Common myeloid progenitor, CD34-positive (primary cell): ENCODE measurements around the gene SCAI.
A peak's percentile ranks its signal among the peaks of the same experiment; 100 is the strongest.
"Not testable (repeated sequence)": the region's sequence is repeated elsewhere in the genome, so short reads cannot be mapped to it uniquely, and the experiment has no call there.

Experiments
- CTCF ChIA-PET: fragments of 350-600 bp; sonication (Branson Sonifier 250); formaldehyde crosslinking; loops from one replicate; lab custom pipeline; 2021; ENCODE audit warnings: antibody characterized with exemption; lab: Charles Lee
- POLR2A ChIA-PET: fragments of 350-600 bp; sonication (Branson Sonifier 250); formaldehyde crosslinking; loops from one replicate; lab custom pipeline; 2021; ENCODE audit warnings: antibody characterized with exemption; lab: Charles Lee
- DNase-seq, 3 donors: peaks; one replicate each; pipeline versions ENCODE4 v3.0.0 to v3.0.0-alpha.2; 2013
- H3K27ac ChIP-seq, 2 experiments: 1 replicate in 1 of 2; 2 replicates in 1 of 2; pipeline ENCODE4 v1.7.0; 2013; ENCODE audit warnings: inconsistent platforms in 2 of 2, low read length in 2 of 2, mild to moderate bottlenecking in 2 of 2, low read depth in 1 of 2, moderate library complexity in 1 of 2; ENCODE audit not compliant: severe bottlenecking in 2 of 2, insufficient read depth in 1 of 2, poor library complexity in 1 of 2
- H3K27me3 ChIP-seq, 5 experiments: replicated peaks in 2 of 5; 1 replicate in 3 of 5; 2 replicates in 2 of 5; pipeline versions ENCODE4 v1.6.1 to v1.7.0; 2013; ENCODE audit warnings: low read length in 4 of 5, mild to moderate bottlenecking in 2 of 5, moderate library complexity in 2 of 5, inconsistent platforms in 1 of 5; ENCODE audit not compliant: insufficient read depth in 5 of 5, control insufficient read depth in 4 of 5
- H3K36me3 ChIP-seq, 4 experiments: 1 replicate in 2 of 4; 2 replicates in 2 of 4; pipeline versions ENCODE4 v1.6.1 to v1.7.0; 2013; ENCODE audit warnings: low read length in 3 of 4, control low read depth in 1 of 4, mild to moderate bottlenecking in 1 of 4; ENCODE audit not compliant: control insufficient read depth in 4 of 4, insufficient read depth in 4 of 4
- H3K4me1 ChIP-seq, 4 experiments: 1 replicate in 3 of 4; 2 replicates in 1 of 4; pipeline versions ENCODE4 v1.6.1 to v1.7.1; 2013; ENCODE audit warnings: low read length in 3 of 4, mild to moderate bottlenecking in 3 of 4, control low read depth in 1 of 4, inconsistent platforms in 1 of 4, moderate library complexity in 1 of 4; ENCODE audit not compliant: control insufficient read depth in 4 of 4, insufficient read depth in 4 of 4; ENCODE audit errors: control extremely low read depth in 1 of 4
- H3K4me3 ChIP-seq, 7 experiments: 1 replicate in 4 of 7; 2 replicates in 3 of 7; pipeline versions ENCODE4 v1.5.1 to v1.7.0; 2013; ENCODE audit warnings: mild to moderate bottlenecking in 7 of 7, low read length in 6 of 7, moderate library complexity in 6 of 7, inconsistent platforms in 2 of 7, low read depth in 2 of 7, control low read depth in 1 of 7; ENCODE audit not compliant: insufficient read depth in 4 of 7, control insufficient read depth in 1 of 7; ENCODE audit errors: extremely low read depth in 1 of 7
- H3K9me3 ChIP-seq, 5 experiments: 1 replicate in 4 of 5; 2 replicates in 1 of 5; pipeline versions ENCODE4 v1.6.1 to v1.7.1; 2013; ENCODE audit warnings: low read length in 4 of 5, mild to moderate bottlenecking in 2 of 5, inconsistent platforms in 1 of 5, low read depth in 1 of 5, moderate library complexity in 1 of 5; ENCODE audit not compliant: control insufficient read depth in 4 of 5, insufficient read depth in 2 of 5; ENCODE audit errors: control extremely low read depth in 1 of 5
- WGBS: methylation state at CpG from one replicate; pipeline ENCODE4 v1.1.5; 2013; ENCODE audit not compliant: insufficient coverage; 5-methylcytosine and 5-hydroxymethylcytosine counted together

The SCAI gene

GRCh38 chr9:124972241-124972770, 171.0 kb downstream of the SCAI start:
- ChIA-PET POLR2A (no interaction called here), CTCF (interaction anchor here (1.5 kb wide), 1 partner anchor 10 kb away, joined by 4 read pairs; no protein-coding TSS in a partner anchor)
- WGBS: no CpG with 5 or more reads among the region's 2 CpGs
- Histone ChIP-seq H3K27me3 (no peaks in the 10 kb centered on the region), H3K9me3 (no peaks in the 10 kb centered on the region), H3K4me3 (no peak overlapping the region), H3K4me1 (no peaks in the 10 kb centered on the region), H3K36me3 (peaks cover 11 to 54% (median 15%) of the 10 kb centered on the region in 4 experiments), H3K27ac (no peak overlapping the region)
- no peak for DNase-seq

GRCh38 chr9:124969401-124969800, 173.9 kb downstream of the SCAI start:
- H3K27me3 ChIP-seq: no peaks in the 10 kb centered on the region
- no peaks in the 10 kb centered on the region for H3K9me3 ChIP-seq
- ChIA-PET CTCF (interaction anchor here (0.6 kb wide), 1 partner anchor 10 kb away, joined by 3 read pairs; no protein-coding TSS in a partner anchor), POLR2A (interaction anchor here (0.6 kb wide), 2 partner anchors 77 to 164 kb away, joined by 3 to 5 read pairs; no protein-coding TSS in a partner anchor)
- no peak overlapping the region for H3K27ac ChIP-seq
- no peak for DNase-seq
- H3K4me3 ChIP-seq: no peak overlapping the region
- peaks cover 0 to 10% (median 7%) of the 10 kb centered on the region in 4 experiments for H3K4me1 ChIP-seq
- H3K36me3 ChIP-seq: peaks cover 10 to 43% (median 12%) of the 10 kb centered on the region in 4 experiments
- whole genome bisulfite sequencing: no CpG with 5 or more reads among the region's 2 CpGs

- Histone ChIP-seq H3K27me3 (no peaks in the 10 kb centered on the region), H3K27ac (no peak overlapping the region), H3K36me3 (peaks cover 8 to 34% (median 12%) of the 10 kb centered on the region in 4 experiments), H3K9me3 (no peaks in the 10 kb centered on the region), H3K4me1 (peaks cover 0 to 10% (median 8%) of the 10 kb centered on the region in 4 experiments), H3K4me3 (no peak overlapping the region)
- DNase-seq: no peak
- 94% methylated on average over 8 of the region's 9 CpGs for WGBS
- ChIA-PET POLR2A (interaction anchor here (1.2 kb wide), 1 partner anchor 13 kb away, joined by 3 read pairs; no protein-coding TSS in a partner anchor), CTCF (no interaction called here)
Measured at GRCh38 chr9:124968238-124968637, 175.1 kb downstream of the SCAI start.

- POLR2A ChIA-PET: interaction anchor here (0.6 kb wide), 1 partner anchor 13 kb away, joined by 4 read pairs; no protein-coding TSS in a partner anchor
- H3K4me1 ChIP-seq: peaks cover 0 to 10% (median 8%) of the 10 kb centered on the region in 4 experiments
- not testable (repeated sequence) for H3K27me3 ChIP-seq, H3K9me3 ChIP-seq, H3K4me3 ChIP-seq
- peak; percentile 20 to 79 (median 63) for DNase-seq
- WGBS: 80% methylated on average over 1 of the region's 5 CpGs
- H3K36me3 ChIP-seq: peaks cover 8 to 24% (median 12%) of the 10 kb centered on the region in 4 experiments
- peak overlapping the region in 1 of 2 experiments; percentile 26 for H3K27ac ChIP-seq
- CTCF ChIA-PET: interaction anchor here (1.4 to 2.1 kb wide), 2 partner anchors 57 to 189 kb away, joined by 4 read pairs; partner anchors contain the start of gene OLFML2A
Measured at GRCh38 chr9:124965775-124966568, 177.4 kb downstream of the SCAI start.

- peaks cover 7 to 19% (median 10%) of the 10 kb centered on the region in 4 experiments for H3K36me3 ChIP-seq
- DNase-seq: peak in 2 of 3 donors; percentile 18 to 52
- H3K27me3 ChIP-seq: no peaks in the 10 kb centered on the region
- CTCF ChIA-PET: interaction anchor here (1.4 to 2.1 kb wide), 2 partner anchors 56 to 188 kb away, joined by 4 read pairs; partner anchors contain the start of gene OLFML2A
- peaks cover 0 to 1% (median 0%) of the 10 kb centered on the region in 5 experiments for H3K9me3 ChIP-seq
- peaks cover 0 to 10% (median 8%) of the 10 kb centered on the region in 4 experiments for H3K4me1 ChIP-seq
- no peak overlapping the region for H3K4me3 ChIP-seq
- 79% methylated on average over 2 of the region's 2 CpGs for WGBS
- H3K27ac ChIP-seq: peak overlapping the region in 1 of 2 experiments; percentile 26
- POLR2A ChIA-PET: no interaction called here
Measured at GRCh38 chr9:124964604-124965003, 178.7 kb downstream of the SCAI start.

- Histone ChIP-seq H3K36me3 (peaks cover 7 to 19% (median 10%) of the 10 kb centered on the region in 4 experiments), H3K27me3 (no peaks in the 10 kb centered on the region), H3K27ac (no peak overlapping the region), H3K9me3 (peaks cover 0 to 1% (median 0%) of the 10 kb centered on the region in 5 experiments), H3K4me3 (no peak overlapping the region), H3K4me1 (peaks cover 0 to 10% (median 8%) of the 10 kb centered on the region in 4 experiments)
- ChIA-PET POLR2A (no interaction called here), CTCF (no interaction called here)
- 100% methylated on average over 2 of the region's 2 CpGs for WGBS
- no peak for DNase-seq
Measured at GRCh38 chr9:124964056-124964455, 179.3 kb downstream of the SCAI start.
